Measurements from ENCODE around the gene TIPARP. TPM values are rescaled to one million over a fixed set of nuclear protein-coding genes. Genes with fewer than 3 reads are reported as not detected.

TIPARP gene
- total RNA-seq, 1 experiment from 2014 or later = 57.9 TPM

DNA sequence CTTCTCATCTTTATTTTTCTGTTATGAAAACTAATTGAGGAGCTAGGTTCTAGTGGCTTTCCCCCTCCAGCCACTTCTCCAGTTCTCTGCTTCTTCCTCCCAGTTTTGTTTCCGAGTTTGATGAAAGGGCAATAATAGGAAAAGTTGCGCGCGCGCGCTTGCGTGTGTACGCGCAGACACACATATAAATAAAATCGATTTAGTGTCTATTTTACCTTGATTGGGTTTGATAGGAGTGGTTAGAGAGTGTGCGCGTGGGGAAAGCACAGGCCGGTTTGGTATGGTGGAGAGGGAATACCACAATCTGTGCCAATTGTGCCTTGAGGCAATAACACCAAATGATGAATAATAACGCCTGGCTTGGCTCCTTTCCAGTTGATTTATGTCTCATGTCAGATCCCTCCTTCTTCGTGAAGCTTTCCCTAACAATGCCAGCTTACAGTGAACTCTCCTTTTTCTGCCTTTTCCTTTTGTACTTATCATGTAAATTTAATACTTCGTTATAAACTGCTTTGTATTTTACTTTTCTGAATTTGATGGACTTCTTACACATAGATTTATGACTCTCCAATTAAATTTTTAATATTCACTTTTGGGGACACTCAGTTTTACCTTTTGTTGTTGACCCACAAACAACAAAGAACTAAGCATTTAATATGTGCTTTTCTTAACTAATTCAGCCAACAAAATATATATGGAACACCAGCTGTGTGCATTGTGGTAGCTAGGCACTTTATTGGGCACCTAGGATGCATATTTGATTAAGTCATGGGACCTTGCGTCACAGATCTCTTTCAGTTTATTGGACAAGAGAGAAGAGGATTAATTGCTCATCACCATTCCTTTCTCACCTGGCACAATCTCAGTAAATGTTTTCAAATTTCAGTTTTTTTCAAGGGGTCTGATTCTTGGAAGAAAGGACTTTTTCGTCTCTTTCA is 1.7 kb downstream of the TIPARP start:
- peak; percentile 91 for DNase-seq (ENCODE audit: low read depth)

DNA sequence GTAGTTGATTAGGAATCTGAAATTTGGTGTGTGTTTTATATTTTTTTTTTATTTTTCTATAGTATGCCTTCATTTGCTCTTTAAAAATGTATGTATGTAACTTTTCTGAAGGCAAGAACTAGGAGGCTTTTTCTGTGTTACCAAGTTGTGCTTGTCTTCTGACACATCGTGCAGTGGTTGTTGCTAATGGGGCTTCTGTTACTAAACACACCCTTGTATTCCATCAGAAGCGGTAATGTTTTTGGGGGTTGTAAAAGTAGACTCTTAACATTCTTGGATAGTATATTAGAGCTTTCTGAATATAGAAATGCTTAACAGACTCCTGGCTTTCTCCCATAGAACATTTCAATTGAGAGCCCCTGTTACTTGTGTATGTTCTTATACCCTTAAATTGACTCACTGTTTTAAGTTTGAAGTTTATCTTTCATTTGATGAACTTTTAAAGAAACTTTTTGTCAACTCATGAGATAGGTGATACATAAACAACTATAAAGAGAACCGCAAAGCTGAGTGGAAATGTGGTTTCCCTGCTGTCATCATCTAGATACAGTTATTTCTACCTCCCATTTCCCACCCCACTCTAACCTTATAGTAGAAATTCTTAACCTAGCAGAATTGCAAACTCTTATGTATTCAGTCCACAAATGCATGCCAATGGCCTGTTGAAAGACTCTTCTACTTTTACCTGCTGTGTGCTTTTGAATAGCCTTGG is 2.5 kb downstream of the TIPARP start:
- DNase-seq (ENCODE audit: low read depth) = no peak

DNA sequence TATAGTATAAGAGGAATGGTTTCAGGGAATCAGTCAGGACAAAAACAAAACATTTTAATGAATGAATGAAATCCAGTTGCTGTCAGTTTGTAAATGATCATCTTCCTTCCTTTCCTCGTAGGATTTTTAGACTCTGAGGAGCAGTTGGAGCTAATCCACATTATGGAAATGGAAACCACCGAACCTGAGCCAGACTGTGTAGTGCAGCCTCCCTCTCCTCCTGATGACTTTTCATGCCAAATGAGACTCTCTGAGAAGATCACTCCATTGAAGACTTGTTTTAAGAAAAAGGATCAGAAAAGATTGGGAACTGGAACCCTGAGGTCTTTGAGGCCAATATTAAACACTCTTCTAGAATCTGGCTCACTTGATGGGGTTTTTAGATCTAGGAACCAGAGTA is 3.1 kb downstream of the TIPARP start:
- no peak for DNase-seq (ENCODE audit: low read depth)

DNA sequence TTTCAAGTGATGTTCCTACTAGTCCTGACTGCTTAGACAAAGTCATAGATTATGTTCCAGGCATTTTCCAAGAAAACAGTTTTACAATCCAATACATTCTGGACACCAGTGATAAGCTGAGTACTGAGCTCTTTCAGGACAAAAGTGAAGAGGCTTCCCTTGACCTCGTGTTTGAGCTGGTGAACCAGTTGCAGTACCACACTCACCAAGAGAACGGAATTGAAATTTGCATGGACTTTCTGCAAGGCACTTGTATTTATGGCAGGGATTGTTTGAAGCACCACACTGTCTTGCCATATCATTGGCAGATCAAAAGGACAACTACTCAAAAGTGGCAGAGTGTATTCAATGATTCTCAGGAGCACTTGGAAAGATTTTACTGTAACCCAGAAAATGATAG is 3.8 kb downstream of the TIPARP start:
- DNase-seq (ENCODE audit: low read depth) = no peak

DNA sequence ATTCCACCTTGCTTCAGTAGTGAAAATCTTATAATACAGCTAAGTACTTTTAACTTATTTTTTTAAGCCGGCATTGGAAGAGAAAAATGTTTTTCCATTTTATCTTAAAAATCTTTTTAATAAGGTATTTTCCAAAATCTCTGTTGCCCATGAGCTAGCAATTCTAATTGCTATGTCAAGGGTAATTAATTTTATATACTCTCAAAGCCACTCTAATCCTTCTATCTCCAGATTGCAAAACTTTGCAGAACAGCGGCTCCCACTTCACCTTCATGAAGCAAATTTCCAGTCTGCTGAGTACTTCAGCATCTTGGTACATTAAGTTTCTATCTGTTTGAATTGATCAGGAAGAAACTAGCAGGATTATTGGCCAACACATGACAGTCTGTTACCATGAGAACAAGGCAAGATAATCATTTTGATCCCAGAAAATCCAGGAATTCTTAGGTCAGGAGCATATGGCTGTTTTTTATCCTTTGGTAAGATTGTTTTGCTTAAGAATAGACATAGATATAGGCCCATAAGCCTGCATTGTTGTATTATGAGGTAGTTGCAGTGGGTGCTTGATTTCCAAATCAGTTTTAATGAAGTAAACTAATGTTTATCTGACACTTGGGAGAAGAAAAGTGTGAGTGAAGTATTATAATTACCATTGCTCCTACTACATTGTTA is 6.0 kb downstream of the TIPARP start:
- DNase-seq (ENCODE audit: low read depth) = no peak

DNA sequence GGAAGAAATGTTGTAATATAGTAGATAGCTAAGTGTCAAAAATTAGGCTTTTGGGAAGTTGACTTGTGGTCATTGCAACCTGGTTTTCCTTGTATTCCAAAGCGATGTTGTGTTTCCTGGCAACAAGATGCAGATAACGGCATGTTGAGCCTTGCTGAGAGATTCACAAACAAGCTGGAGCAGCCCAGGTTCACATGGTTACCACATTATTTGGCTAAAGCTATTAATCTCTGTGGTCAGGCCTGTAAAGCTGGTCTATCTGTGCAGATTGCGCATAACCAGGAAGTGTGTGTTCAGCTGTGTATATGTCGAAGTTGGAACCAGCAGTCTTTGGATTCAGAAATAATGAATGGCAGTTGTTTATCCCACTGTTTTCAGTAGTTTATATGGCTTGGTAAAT is 6.6 kb downstream of the TIPARP start:
- peak; percentile 65 for DNase-seq (ENCODE audit: low read depth)

- no peak for DNase-seq (ENCODE audit: low read depth)
Observed at GRCh38 chr3:156682501-156682900, 8.1 kb downstream of the TIPARP start.

GRCh38 chr3:156682963-156683362 is 8.6 kb downstream of the TIPARP start:
- no peak for DNase-seq (ENCODE audit: low read depth)

DNA sequence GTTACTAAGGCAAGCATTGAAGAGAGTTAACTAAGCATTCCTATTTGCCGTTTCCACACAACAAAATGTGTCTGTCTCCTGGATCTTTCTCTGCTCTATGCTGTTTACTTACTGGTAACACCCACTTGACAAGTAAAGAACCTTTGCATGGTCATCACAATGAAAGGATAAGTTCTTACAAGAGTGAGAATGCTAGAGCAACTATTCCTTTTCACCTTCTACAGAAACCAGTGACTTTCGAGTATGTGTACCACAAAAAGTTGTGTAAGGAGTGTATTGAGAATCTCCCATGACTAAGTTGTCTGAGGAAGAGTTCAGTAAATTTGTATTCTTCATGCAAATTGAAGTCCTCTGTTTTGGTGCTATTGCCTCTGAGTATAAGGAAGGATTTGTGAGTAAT is 10.8 kb downstream of the TIPARP start:
- no peak for DNase-seq (ENCODE audit: low read depth)

- no peak for DNase-seq (ENCODE audit: low read depth)
Observed at GRCh38 chr3:156685752-156686151, 11.4 kb downstream of the TIPARP start.

DNA sequence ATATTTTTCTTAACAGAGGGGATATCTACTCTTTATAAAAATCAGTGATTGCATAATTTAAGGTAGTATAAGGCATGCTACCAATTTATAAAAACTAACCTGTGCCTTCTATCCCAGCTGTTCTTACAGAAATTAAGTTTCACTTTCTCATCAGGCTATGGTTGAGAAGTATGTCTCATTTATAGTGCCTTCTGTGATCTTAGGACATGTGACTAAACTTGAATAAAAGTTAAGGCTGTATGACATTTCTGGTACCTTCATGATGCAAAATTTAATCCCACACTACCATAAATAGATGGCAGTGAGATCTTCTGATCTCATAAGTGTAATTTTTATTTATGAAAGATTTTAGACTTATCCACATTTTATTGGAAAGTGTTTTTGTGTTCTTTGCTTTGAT is 12.6 kb downstream of the TIPARP start:
- DNase-seq (ENCODE audit: low read depth) = no peak

DNA sequence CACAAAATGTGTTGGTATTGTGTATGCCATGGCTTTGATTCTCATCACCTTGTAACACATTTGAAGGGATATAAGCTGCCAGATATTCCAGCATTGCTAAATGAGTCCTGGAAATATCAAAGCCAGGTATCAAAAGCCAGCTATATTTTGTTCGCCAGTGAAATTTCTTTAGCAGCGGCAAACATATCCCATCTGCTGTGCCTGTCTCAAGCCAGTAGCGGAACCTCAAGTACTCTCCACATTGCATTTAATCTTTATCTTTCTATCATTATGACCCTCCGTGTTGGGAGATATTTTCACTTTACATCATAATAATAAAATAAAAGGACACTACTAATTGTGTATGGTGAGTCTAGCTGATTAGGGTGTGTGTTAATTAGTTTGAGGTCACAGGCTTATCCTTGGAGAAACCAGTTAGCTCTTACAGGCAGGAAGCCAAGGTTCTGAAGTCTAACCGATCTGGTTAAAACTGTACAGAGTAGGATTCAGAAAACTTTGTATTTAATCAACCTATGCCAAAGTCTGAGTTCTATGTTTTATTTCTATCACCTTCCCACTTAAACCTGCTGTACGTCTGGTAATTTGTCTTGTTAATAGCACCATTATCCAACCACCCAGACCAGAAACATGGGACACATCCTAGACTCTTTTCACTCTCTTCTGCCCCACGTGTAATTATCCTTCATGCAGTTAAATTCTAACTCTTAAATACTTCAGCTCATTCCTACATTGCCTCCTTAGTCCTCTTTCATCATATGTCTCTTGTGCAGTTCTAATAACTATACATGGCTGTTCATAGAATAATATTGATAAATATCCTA is 14.5 kb downstream of the TIPARP start:
- DNase-seq (ENCODE audit: low read depth) = no peak

DNA sequence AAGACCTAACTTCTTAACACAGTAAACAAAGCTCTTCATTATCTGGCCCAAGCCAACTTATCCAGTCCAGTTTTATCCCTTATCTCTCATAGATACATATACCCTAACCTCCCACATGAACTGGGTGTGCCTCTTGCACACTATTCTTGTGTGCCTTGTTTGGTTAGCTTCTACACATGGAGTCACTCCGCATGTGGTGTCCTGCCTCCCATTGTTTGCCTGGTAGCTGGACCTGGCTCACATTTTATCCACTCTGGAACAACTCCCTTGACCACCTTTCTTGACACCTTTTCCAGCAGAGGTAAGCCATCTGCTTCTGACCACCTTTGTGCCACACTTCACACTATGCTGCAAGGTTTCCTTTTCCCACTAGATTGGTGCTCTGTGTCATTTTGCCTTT is 15.2 kb downstream of the TIPARP start:
- no peak for DNase-seq (ENCODE audit: low read depth)

- peak; percentile 74 for DNase-seq (ENCODE audit: low read depth)
Observed at GRCh38 chr3:156691920-156692319, 17.5 kb downstream of the TIPARP start.

DNA sequence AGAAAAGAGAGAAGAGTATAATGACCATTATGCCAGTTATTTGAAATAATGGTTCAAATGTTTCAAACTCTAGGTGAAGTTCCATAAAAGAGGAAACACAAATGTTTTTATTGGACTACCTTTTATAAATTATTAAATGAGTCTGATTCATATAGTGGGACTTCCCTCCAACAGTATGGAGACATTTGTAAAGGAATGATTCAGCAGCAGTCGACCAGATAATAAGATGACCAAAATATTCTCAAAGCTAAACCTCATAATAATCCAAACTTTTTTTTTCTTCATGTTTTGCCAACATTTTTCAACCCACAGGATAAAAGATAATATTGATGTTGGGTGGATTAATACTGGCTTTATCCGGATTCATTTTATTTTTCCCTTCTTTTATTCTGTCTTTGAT is 18.8 kb downstream of the TIPARP start:
- DNase-seq (ENCODE audit: low read depth) = peak; percentile 36

- peak; percentile 59 for DNase-seq (ENCODE audit: low read depth)
Observed at GRCh38 chr3:156694536-156694935, 20.1 kb downstream of the TIPARP start.

DNA sequence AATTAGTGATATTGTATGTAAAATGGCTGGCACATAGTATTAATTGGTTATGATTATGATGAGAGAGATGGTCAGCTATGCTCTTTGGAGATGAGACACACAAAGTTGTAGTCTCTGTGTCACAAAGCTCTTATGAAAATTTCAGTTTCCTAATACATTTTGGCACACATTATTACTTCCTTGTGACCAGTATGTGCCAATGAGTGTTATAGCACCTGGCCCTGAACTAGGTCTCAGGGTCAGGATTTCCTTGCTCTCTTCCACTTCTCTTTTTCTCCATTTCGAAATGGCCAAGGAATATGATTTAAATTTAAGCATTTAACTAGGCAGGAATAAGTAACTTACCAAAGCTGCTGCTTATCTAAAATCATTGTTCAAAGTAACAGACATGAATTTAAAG is 28.0 kb downstream of the TIPARP start:
- DNase-seq (ENCODE audit: low read depth) = no peak

- DNase-seq (ENCODE audit: low read depth) = no peak
Observed at GRCh38 chr3:156704370-156705036, 30.1 kb downstream of the TIPARP start.

DNA sequence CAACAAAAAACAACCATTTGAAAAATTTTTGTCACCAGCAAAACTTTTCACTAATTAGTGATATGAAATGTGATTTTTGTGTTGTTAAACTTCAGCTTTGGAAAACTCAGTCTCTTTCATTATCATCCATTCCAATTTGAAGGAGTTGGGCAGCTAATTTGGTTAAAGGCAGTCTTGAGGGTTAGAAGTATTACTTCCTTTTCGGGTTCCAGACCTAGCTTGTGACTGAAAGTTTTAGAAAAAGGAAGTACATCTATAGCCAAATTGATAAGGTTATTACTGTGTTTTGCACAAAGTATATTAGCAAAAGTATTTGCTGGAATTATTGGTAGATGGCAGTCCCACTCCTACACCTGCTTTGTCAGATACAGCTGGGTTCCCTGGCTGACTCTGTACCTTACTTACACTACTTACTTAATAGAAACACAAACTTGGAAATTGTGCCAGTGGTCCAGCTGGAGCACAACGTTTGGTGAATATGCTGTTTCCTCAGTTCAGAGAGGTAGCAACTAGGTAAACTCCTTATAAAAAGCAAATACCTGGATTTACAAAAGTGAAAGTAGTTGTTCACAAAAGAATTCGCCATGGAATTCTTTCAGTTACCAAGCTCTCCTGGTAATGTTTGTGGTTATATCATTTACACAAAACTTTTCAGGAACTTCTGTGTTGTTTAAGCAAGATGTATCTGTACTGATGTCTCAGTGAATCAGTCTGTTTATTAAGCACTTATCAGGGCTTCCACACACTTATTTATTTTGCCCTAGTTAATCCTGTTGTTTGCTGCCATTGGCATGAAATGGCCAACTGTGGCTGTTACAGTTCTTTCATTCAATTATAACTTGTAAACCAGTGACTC is 31.6 kb downstream of the TIPARP start:
- no peak for DNase-seq (ENCODE audit: low read depth)

DNA sequence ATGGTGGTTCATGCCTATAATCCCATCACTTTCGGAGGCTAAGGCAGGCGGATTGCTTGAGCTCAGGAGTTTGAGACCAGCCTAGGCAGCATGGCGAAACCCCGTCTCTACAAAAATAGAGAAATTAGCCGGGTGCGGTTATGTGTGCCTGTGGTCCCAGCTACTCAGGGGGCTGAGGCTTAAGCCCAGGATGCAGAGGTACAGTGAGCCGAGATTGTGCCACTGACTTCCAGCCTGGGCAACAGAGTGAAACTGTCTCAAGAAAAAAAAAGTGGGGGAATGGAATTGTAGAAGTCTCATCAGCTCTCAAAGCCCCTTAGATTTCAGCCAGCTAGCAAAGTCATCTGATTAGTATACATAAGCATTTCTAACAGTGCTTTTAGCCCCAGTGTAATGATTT is 33.2 kb downstream of the TIPARP start:
- no peak for DNase-seq (ENCODE audit: low read depth)

Measured in HT1080 (cell line).